H9 (cell line): Measurements from ENCODE around the gene PLA2G12B. TPM values are rescaled to one million over a fixed set of nuclear protein-coding genes. Genes with fewer than 3 reads are reported as not detected.

Source experiments
- DNase-seq: peaks from one replicate; pipeline ENCODE4 v3.0.0-alpha.2; 2017
- H2AFZ ChIP-seq: one replicate; pipeline ENCODE4 v1.6.1; 2013; ENCODE audit warnings: mild to moderate bottlenecking, low read length, control low read depth, moderate library complexity
- H2AK5ac ChIP-seq: 2 replicates; pipeline ENCODE4 v1.6.1; 2013; ENCODE audit warnings: low read length, control low read depth, mixed read lengths; ENCODE audit not compliant: insufficient read length
- H2BK120ac ChIP-seq: one replicate; pipeline ENCODE4 v1.6.1; 2013; ENCODE audit warnings: low read depth, mild to moderate bottlenecking, low read length, control low read depth, inconsistent platforms; ENCODE audit not compliant: poor library complexity, severe bottlenecking
- H2BK12ac ChIP-seq: 2 replicates; pipeline ENCODE4 v1.6.1; 2013; ENCODE audit warnings: low read length, control low read depth, mixed read lengths, low read depth; ENCODE audit not compliant: insufficient read length
- H2BK15ac ChIP-seq: 2 replicates; pipeline ENCODE4 v1.6.1; 2013; ENCODE audit warnings: low read depth, low read length, control low read depth
- H2BK20ac ChIP-seq: one replicate; pipeline ENCODE4 v1.6.1; 2013; ENCODE audit warnings: low read depth, mild to moderate bottlenecking, low read length, control low read depth, inconsistent platforms; ENCODE audit not compliant: poor library complexity, severe bottlenecking
- H2BK5ac ChIP-seq: 2 replicates; pipeline ENCODE4 v1.6.1; 2013; ENCODE audit warnings: low read length, control low read depth, mixed read lengths; ENCODE audit not compliant: insufficient read length
- H3K14ac ChIP-seq: 2 replicates; pipeline ENCODE4 v1.6.1; 2013; ENCODE audit warnings: low read length, control low read depth; ENCODE audit not compliant: insufficient read depth
- H3K18ac ChIP-seq: 2 replicates; pipeline ENCODE4 v1.6.1; 2013; ENCODE audit warnings: low read depth, mild to moderate bottlenecking, mixed read lengths, low read length, control low read depth; ENCODE audit not compliant: insufficient read length
- H3K23ac ChIP-seq: 2 replicates; pipeline ENCODE4 v1.6.1; 2013; ENCODE audit warnings: low read length, control low read depth, mixed read lengths, low read depth; ENCODE audit not compliant: insufficient read length
- H3K23me2 ChIP-seq: 2 replicates; pipeline ENCODE4 v1.6.1; 2013; ENCODE audit warnings: low read depth, mild to moderate bottlenecking, mixed read lengths, low read length, control low read depth; ENCODE audit not compliant: insufficient read length, poor library complexity, severe bottlenecking
- H3K27ac ChIP-seq: 2 replicates; pipeline ENCODE4 v1.5.1; 2013; ENCODE audit warnings: low read length, control low read depth, mixed read lengths, low read depth; ENCODE audit not compliant: insufficient read length
- H3K27me3 ChIP-seq: 2 replicates; pipeline ENCODE4 v1.6.1; 2013; ENCODE audit warnings: low read length, control low read depth, inconsistent platforms; ENCODE audit not compliant: insufficient read depth
- H3K4ac ChIP-seq: 2 replicates; pipeline ENCODE4 v1.6.1; 2013; ENCODE audit warnings: low read depth, mild to moderate bottlenecking, control low read depth, inconsistent platforms, low read length, moderate library complexity
- H3K4me1 ChIP-seq: 2 replicates; pipeline ENCODE4 v1.6.1; 2013; ENCODE audit warnings: low read length, control low read depth, inconsistent platforms; ENCODE audit not compliant: insufficient read depth
- H3K4me2 ChIP-seq: 2 replicates; pipeline ENCODE4 v1.6.1; 2013; ENCODE audit warnings: low read length, control low read depth, mixed read lengths; ENCODE audit not compliant: insufficient read length, insufficient read depth
- H3K56ac ChIP-seq: 2 replicates; pipeline ENCODE4 v1.6.1; 2013; ENCODE audit warnings: low read depth, mild to moderate bottlenecking, mixed read lengths, low read length, control low read depth; ENCODE audit not compliant: insufficient read length
- H3K79me1 ChIP-seq: 2 replicates; pipeline ENCODE4 v1.6.1; 2013; ENCODE audit warnings: low read depth, mild to moderate bottlenecking, moderate library complexity, low read length, control low read depth, inconsistent platforms; ENCODE audit not compliant: insufficient read depth, poor library complexity, severe bottlenecking
- H3K79me2 ChIP-seq: 2 replicates; pipeline ENCODE4 v1.6.1; 2013; ENCODE audit warnings: low read length, control low read depth, inconsistent platforms; ENCODE audit not compliant: insufficient read depth
- H3K9ac ChIP-seq: 2 replicates; pipeline ENCODE4 v1.6.1; 2013; ENCODE audit warnings: low read length, control low read depth, mixed read lengths; ENCODE audit not compliant: insufficient read length; ENCODE audit errors: extremely low read depth
- H3K9me3 ChIP-seq: one replicate; pipeline ENCODE4 v1.6.1; 2013; ENCODE audit warnings: low read depth, low read length, inconsistent platforms; ENCODE audit not compliant: control insufficient read depth
- H3T11ph ChIP-seq: one replicate; pipeline ENCODE4 v1.6.1; 2013; ENCODE audit warnings: mild to moderate bottlenecking, low read length, control low read depth, inconsistent platforms
- H4K20me1 ChIP-seq: one replicate; pipeline ENCODE4 v1.6.1; 2013; ENCODE audit not compliant: control insufficient read depth, insufficient read length, insufficient read depth
- H4K5ac ChIP-seq: 2 replicates; pipeline ENCODE4 v1.6.1; 2013; ENCODE audit warnings: low read depth, mild to moderate bottlenecking, mixed read lengths, low read length, control low read depth; ENCODE audit not compliant: insufficient read length
- H4K8ac ChIP-seq: replicated peaks from 2 replicates; pipeline ENCODE4 v1.6.1; 2013; ENCODE audit warnings: low read length, control low read depth, mixed read lengths, low read depth; ENCODE audit not compliant: insufficient read length
- H4K91ac ChIP-seq: 2 replicates; pipeline ENCODE4 v1.6.1; 2013; ENCODE audit warnings: low read depth, mild to moderate bottlenecking, moderate library complexity, mixed read lengths, low read length, control low read depth; ENCODE audit not compliant: insufficient read length
- H3K27ac Mint-ChIP-seq, 3 experiments: 2 replicates in 2 of 3; 3 replicates in 1 of 3; pipeline ENCODE4 v1.8.0; 2020 to 2021; ENCODE audit warnings: mixed read lengths in 3 of 3, mild to moderate bottlenecking in 1 of 3, moderate library complexity in 1 of 3
- H3K27me3 Mint-ChIP-seq: 2 replicates; pipeline ENCODE4 v1.8.0; 2021; ENCODE audit warnings: low read depth, mild to moderate bottlenecking, moderate library complexity, mixed read lengths
- H3K36me3 Mint-ChIP-seq, 3 experiments: 2 replicates in 2 of 3; 3 replicates in 1 of 3; pipeline ENCODE4 v1.8.0; 2020 to 2021; ENCODE audit warnings: low read depth in 3 of 3, mixed read lengths in 3 of 3; ENCODE audit not compliant: insufficient read depth in 1 of 3
- H3K4me1 Mint-ChIP-seq, 2 experiments: 2 replicates each; pipeline ENCODE4 v1.8.0; 2020; ENCODE audit warnings: mixed read lengths in 2 of 2
- H3K4me3 Mint-ChIP-seq, 2 experiments: 2 replicates in 1 of 2; 3 replicates in 1 of 2; pipeline ENCODE4 v1.8.0; 2020 to 2021; ENCODE audit warnings: mild to moderate bottlenecking in 2 of 2, mixed read lengths in 2 of 2, moderate library complexity in 1 of 2
- H3K9me3 Mint-ChIP-seq, 2 experiments: 2 replicates in 1 of 2; 3 replicates in 1 of 2; pipeline ENCODE4 v1.8.0; 2020; ENCODE audit warnings: mild to moderate bottlenecking in 2 of 2, mixed read lengths in 2 of 2, moderate library complexity in 1 of 2
- WGBS: extraction: QIAGEN DNeasy Blood & Tissue Kit; methylation state at CpG from one replicate; pipeline ENCODE4 v1.1.7; 2013; ENCODE audit warnings: missing lambda C conversion rate, low lambda C conversion rate, mixed read lengths; ENCODE audit not compliant: insufficient read length; ENCODE audit errors: extremely low coverage; 5-methylcytosine and 5-hydroxymethylcytosine counted together
- total RNA-seq: library from RNA; stranded (reverse); gene quantifications from 2 replicates; pipeline ENCODE4 v1.2.1, GENCODE V29; 2021
- TF ChIP-seq, protein P1 (sequence below): fragments of 200-600 bp; sonication (generic); conservative IDR thresholded peaks from 3 replicates; pipeline ENCODE4 v1.8.0; 2021; ENCODE audit warnings: antibody characterized with exemption, mild to moderate bottlenecking

The PLA2G12B gene
- total RNA-seq, 1 experiment from 2014 or later, result not detected

- H4K91ac ChIP-seq, result no peak overlapping the region
- H3K4me1 Mint-ChIP-seq, result peaks cover 46 to 52% of the 10 kb centered on the region in 2 experiments
- no peak overlapping the region for H3K18ac ChIP-seq
- peak overlapping the region; percentile 72 for H3K27ac ChIP-seq
- no peak overlapping the region for H4K5ac ChIP-seq
- H4K20me1 ChIP-seq, result no peaks in the 10 kb centered on the region
- H3K79me1 ChIP-seq, result no peaks in the 10 kb centered on the region
- no peak overlapping the region for H3K4me3 Mint-ChIP-seq
- H3T11ph ChIP-seq, result no peak overlapping the region
- H3K79me2 ChIP-seq, result no peaks in the 10 kb centered on the region
- H3K27ac Mint-ChIP-seq, result peak overlapping the region; percentile 83 to 97 (median 94); a peak in 6 of 7 replicates
- no peak overlapping the region for H4K8ac ChIP-seq
- TF ChIP-seq, protein P1, sequence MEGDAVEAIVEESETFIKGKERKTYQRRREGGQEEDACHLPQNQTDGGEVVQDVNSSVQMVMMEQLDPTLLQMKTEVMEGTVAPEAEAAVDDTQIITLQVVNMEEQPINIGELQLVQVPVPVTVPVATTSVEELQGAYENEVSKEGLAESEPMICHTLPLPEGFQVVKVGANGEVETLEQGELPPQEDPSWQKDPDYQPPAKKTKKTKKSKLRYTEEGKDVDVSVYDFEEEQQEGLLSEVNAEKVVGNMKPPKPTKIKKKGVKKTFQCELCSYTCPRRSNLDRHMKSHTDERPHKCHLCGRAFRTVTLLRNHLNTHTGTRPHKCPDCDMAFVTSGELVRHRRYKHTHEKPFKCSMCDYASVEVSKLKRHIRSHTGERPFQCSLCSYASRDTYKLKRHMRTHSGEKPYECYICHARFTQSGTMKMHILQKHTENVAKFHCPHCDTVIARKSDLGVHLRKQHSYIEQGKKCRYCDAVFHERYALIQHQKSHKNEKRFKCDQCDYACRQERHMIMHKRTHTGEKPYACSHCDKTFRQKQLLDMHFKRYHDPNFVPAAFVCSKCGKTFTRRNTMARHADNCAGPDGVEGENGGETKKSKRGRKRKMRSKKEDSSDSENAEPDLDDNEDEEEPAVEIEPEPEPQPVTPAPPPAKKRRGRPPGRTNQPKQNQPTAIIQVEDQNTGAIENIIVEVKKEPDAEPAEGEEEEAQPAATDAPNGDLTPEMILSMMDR, result no peak
- peaks cover 9% of the 10 kb centered on the region; the same call in 1 of the 2 replicates for H3K4me1 ChIP-seq
- H3K9me3 ChIP-seq, result peaks cover 5% of the 10 kb centered on the region
- no peak overlapping the region for H2BK12ac ChIP-seq
- H2AFZ ChIP-seq, result no peak overlapping the region
- no peak overlapping the region for H3K4me2 ChIP-seq
- no peaks in the 10 kb centered on the region; the same call in 1 of the 2 replicates for H3K27me3 Mint-ChIP-seq
- no peak overlapping the region for H3K56ac ChIP-seq
- peaks cover 33 to 62% (median 41%) of the 10 kb centered on the region in 3 experiments for H3K36me3 Mint-ChIP-seq
- H3K23ac ChIP-seq, result no peak overlapping the region
- no peak overlapping the region for H3K4ac ChIP-seq
- no peaks in the 10 kb centered on the region for H3K23me2 ChIP-seq
- no CpG with 5 or more reads among the region's 2 CpGs for WGBS
- no peak overlapping the region for H3K14ac ChIP-seq
- H2BK20ac ChIP-seq, result no peak overlapping the region
- H3K27me3 ChIP-seq, result no peaks in the 10 kb centered on the region
- peaks cover 2 to 13% of the 10 kb centered on the region in 2 experiments; a peak in 4 of 5 replicates for H3K9me3 Mint-ChIP-seq
- no peak overlapping the region for H2AK5ac ChIP-seq
- H2BK15ac ChIP-seq, result no peak overlapping the region
- no peak overlapping the region for H2BK120ac ChIP-seq
- DNase-seq, result no peak
- no peak overlapping the region for H3K9ac ChIP-seq
- no peak overlapping the region for H2BK5ac ChIP-seq
Observed at GRCh38 chr10:72885953-72886352, 68.7 kb downstream of the PLA2G12B start.

Other genes starting within 250 kb of the PLA2G12B start
- gene OIT3, start 61.1 kb downstream of the PLA2G12B start, total RNA-seq, result not detected in 2 replicates
- 47.8 and 48.6 TPM in 2 replicates for gene P4HA1, start 142.1 kb upstream of the PLA2G12B start, total RNA-seq
- 1.5 and 1.6 TPM in 2 replicates for gene NUDT13, start 155.6 kb upstream of the PLA2G12B start, total RNA-seq
- 39.9 and 41.6 TPM in 2 replicates for gene ECD, start 213.2 kb upstream of the PLA2G12B start, total RNA-seq
- 16.8 and 17.9 TPM in 2 replicates for gene FAM149B1, start 213.3 kb upstream of the PLA2G12B start, total RNA-seq